Hepatocyte (in vitro differentiated cells): ENCODE data around the gene TMEM255B.

Experiments
- EZH2phosphoT487 ChIP-seq: fragments of 200-600 bp; sonication (generic); IDR thresholded peaks from one replicate; pipeline ENCODE4 v1.6.1; 2018; ENCODE audit warnings: antibody characterized with exemption, mild to moderate bottlenecking, low read depth, moderate library complexity; ENCODE audit not compliant: unreplicated experiment, severe bottlenecking
- TF ChIP-seq, protein P1 (sequence below): fragments of 200-600 bp; sonication (generic); IDR thresholded peaks from 2 replicates; pipeline ENCODE4 v1.5.1; 2016; ENCODE audit warnings: antibody characterized with exemption, mild to moderate bottlenecking; ENCODE audit not compliant: poor library complexity

DNA sequence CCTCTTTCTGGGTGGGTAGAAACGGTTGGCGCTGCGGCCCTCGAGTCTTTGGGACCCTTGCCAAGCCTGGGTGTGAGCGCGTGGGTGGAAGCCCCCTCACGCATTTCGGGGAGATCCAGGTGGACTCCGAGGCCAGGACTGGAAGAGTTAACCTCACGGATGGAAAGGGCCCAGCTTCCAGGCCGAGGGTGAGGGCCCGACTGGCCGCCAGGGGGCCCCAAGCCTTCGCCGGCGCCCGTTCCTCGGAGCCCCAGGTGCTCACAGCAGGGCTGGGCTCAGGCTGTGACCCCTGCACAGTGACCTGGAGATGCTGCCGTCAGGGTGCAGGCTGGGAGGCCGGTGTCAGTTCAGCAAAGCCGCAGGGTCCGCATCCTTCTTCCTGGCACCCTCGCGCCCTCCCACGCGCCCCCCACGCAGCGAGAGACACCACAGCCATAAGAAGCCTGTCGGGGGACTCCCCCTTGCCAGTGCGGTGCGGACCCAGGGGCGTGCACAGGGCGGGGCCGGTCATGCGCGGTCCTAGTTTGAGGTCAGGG lies 34.2 kb upstream of the TMEM255B start:
- TF ChIP-seq, protein P1, sequence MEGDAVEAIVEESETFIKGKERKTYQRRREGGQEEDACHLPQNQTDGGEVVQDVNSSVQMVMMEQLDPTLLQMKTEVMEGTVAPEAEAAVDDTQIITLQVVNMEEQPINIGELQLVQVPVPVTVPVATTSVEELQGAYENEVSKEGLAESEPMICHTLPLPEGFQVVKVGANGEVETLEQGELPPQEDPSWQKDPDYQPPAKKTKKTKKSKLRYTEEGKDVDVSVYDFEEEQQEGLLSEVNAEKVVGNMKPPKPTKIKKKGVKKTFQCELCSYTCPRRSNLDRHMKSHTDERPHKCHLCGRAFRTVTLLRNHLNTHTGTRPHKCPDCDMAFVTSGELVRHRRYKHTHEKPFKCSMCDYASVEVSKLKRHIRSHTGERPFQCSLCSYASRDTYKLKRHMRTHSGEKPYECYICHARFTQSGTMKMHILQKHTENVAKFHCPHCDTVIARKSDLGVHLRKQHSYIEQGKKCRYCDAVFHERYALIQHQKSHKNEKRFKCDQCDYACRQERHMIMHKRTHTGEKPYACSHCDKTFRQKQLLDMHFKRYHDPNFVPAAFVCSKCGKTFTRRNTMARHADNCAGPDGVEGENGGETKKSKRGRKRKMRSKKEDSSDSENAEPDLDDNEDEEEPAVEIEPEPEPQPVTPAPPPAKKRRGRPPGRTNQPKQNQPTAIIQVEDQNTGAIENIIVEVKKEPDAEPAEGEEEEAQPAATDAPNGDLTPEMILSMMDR, result peak; percentile 87
- no peak for TF ChIP-seq EZH2phosphoT487
